GM23338 (cell line): ENCODE data around the gene MEF2A. TPM values are rescaled to one million over a fixed set of nuclear protein-coding genes. Genes with fewer than 3 reads are reported as not detected.

Source experiments
- ATAC-seq: fragments of 200-7000 bp; cut with Tn5 transposase; 3 replicates; pipeline ENCODE4 v1.9.1; 2020
- DNase-seq: peaks from one replicate; pipeline ENCODE4 v3.0.0-alpha.2; 2015; ENCODE audit warnings: low spot score
- H2AFZ ChIP-seq: fragments of 200-600 bp; sonication (generic); 2 replicates; pipeline ENCODE4 v1.8.0; 2016; ENCODE audit warnings: antibody characterized with exemption, mild to moderate bottlenecking, moderate library complexity
- H3F3A ChIP-seq: fragments of 200-600 bp; sonication (generic); replicated peaks from 2 replicates; pipeline ENCODE4 v1.8.0; 2017; ENCODE audit warnings: antibody characterized with exemption, mixed run types, low read depth
- H3K27ac ChIP-seq: fragments of 200-600 bp; sonication (generic); 2 replicates; pipeline ENCODE4 v1.6.1; 2016; ENCODE audit warnings: low read depth
- H3K27me3 ChIP-seq: fragments of 200-600 bp; sonication (generic); 2 replicates; pipeline ENCODE4 v1.8.0; 2016; ENCODE audit warnings: mild to moderate bottlenecking, mixed run types, moderate library complexity; ENCODE audit not compliant: insufficient read depth
- H3K36me3 ChIP-seq: fragments of 200-600 bp; sonication (generic); 2 replicates; pipeline ENCODE4 v1.8.0; 2016; ENCODE audit warnings: mild to moderate bottlenecking; ENCODE audit not compliant: insufficient read depth
- H3K4me1 ChIP-seq: fragments of 200-600 bp; sonication (generic); 2 replicates; pipeline ENCODE4 v1.8.0; 2016; ENCODE audit warnings: mild to moderate bottlenecking, moderate library complexity; ENCODE audit not compliant: insufficient read depth
- H3K4me2 ChIP-seq: fragments of 200-600 bp; sonication (generic); 2 replicates; pipeline ENCODE4 v1.7.1; 2017; ENCODE audit warnings: mixed run types
- H3K4me3 ChIP-seq: fragments of 200-600 bp; sonication (generic); 2 replicates; pipeline ENCODE4 v1.6.1; 2016; ENCODE audit warnings: mixed run types
- H3K79me2 ChIP-seq: fragments of 200-600 bp; sonication (generic); replicated peaks from 2 replicates; pipeline ENCODE4 v1.8.0; 2017; ENCODE audit warnings: mild to moderate bottlenecking; ENCODE audit not compliant: insufficient read depth
- H3K9me2 ChIP-seq: fragments of 200-600 bp; sonication (generic); 2 replicates; pipeline ENCODE4 v1.8.0; 2017; ENCODE audit not compliant: insufficient read depth
- H4K20me1 ChIP-seq: fragments of 200-600 bp; sonication (generic); replicated peaks from 2 replicates; pipeline ENCODE4 v1.8.0; 2017; ENCODE audit warnings: mild to moderate bottlenecking; ENCODE audit not compliant: insufficient read depth
- H3K27ac Mint-ChIP-seq: 2 replicates; pipeline ENCODE4 v1.8.0; 2020; ENCODE audit warnings: inconsistent platforms, mild to moderate bottlenecking, moderate library complexity, mixed read lengths
- H3K27me3 Mint-ChIP-seq: 3 replicates; pipeline ENCODE4 v1.8.0; 2022; ENCODE audit warnings: low read depth, mild to moderate bottlenecking, moderate library complexity, mixed read lengths, inconsistent platforms; ENCODE audit not compliant: insufficient read depth, poor library complexity
- H3K36me3 Mint-ChIP-seq: 3 replicates; pipeline ENCODE4 v1.8.0; 2021; ENCODE audit warnings: low read depth, mild to moderate bottlenecking, inconsistent platforms, moderate library complexity, mixed read lengths
- H3K4me1 Mint-ChIP-seq: 3 replicates; pipeline ENCODE4 v1.8.0; 2020; ENCODE audit warnings: mild to moderate bottlenecking, inconsistent platforms, mixed read lengths
- H3K4me3 Mint-ChIP-seq: 3 replicates; pipeline ENCODE4 v1.8.0; 2021; ENCODE audit warnings: moderate library complexity, mild to moderate bottlenecking, inconsistent platforms, mixed read lengths
- H3K9me3 Mint-ChIP-seq: 3 replicates; pipeline ENCODE4 v1.8.0; 2020; ENCODE audit warnings: moderate library complexity, mild to moderate bottlenecking, inconsistent platforms, mixed read lengths
- CREB1 ChIP-seq: fragments of 250-450 bp; sonication (Bioruptor Pico); IDR thresholded peaks from 2 replicates; pipeline ENCODE4 v1.5.0; 2020; ENCODE audit warnings: low read depth, mild to moderate bottlenecking, moderate library complexity
- EZH2 ChIP-seq: fragments of 200-600 bp; sonication (generic); IDR thresholded peaks from one replicate; pipeline ENCODE4 v1.8.0; 2017; ENCODE audit warnings: antibody characterized with exemption, mild to moderate bottlenecking, low read depth; ENCODE audit not compliant: unreplicated experiment
- EZH2phosphoT487 ChIP-seq: fragments of 200-600 bp; sonication (generic); IDR thresholded peaks from one replicate; pipeline ENCODE4 v1.8.1; 2018; ENCODE audit warnings: antibody characterized with exemption; ENCODE audit not compliant: unreplicated experiment
- JUNB ChIP-seq: IDR thresholded peaks from one replicate; pipeline ENCODE4 v1.6.1; 2016; ENCODE audit warnings: antibody characterized with exemption; ENCODE audit not compliant: unreplicated experiment
- NANOG ChIP-seq: IDR thresholded peaks from 2 replicates; pipeline ENCODE4 v1.6.1; 2016; ENCODE audit warnings: antibody characterized with exemption, borderline replicate concordance
- POLR2AphosphoS5 ChIP-seq: IDR thresholded peaks from 2 replicates; pipeline ENCODE4 v1.6.1; 2016; ENCODE audit warnings: antibody characterized with exemption, low read depth
- ZNF114 ChIP-seq: fragments of 250-450 bp; sonication (Bioruptor Pico); IDR thresholded peaks from 2 replicates; pipeline ENCODE4 v1.5.0; 2020; ENCODE audit warnings: mild to moderate bottlenecking, moderate library complexity
- ZNF331 ChIP-seq: fragments of 250-450 bp; sonication (Bioruptor Pico); IDR thresholded peaks from 2 replicates; pipeline ENCODE4 v1.5.0; 2020; ENCODE audit warnings: low read depth, mild to moderate bottlenecking, moderate library complexity
- polyA plus RNA-seq: library from polyadenylated mRNA; unstranded; fragments of >200 nt; fragmentation: Nextera tagmentation; extraction: Ambion mirVana; gene quantifications from 2 replicates; pipeline ENCODE4 v1.2.1, GENCODE V29; 2016
- total RNA-seq: library from RNA; depleted of rRNA; stranded (reverse); fragments of >200 nt; shearing (Covaris generic); gene quantifications from 2 replicates; pipeline ENCODE4 v1.2.3, GENCODE V29; 2014
- TF ChIP-seq, protein P1 (sequence below): IDR thresholded peaks from 2 replicates; pipeline ENCODE4 v1.6.1; 2016; ENCODE audit warnings: antibody characterized with exemption
- TF ChIP-seq, protein P2 (sequence below): IDR thresholded peaks from one replicate; pipeline ENCODE4 v1.6.1; 2018; ENCODE audit warnings: antibody characterized with exemption; ENCODE audit not compliant: unreplicated experiment
- TF ChIP-seq, protein P3 (sequence below), 2 experiments: fragments of 200-600 bp in 1 of 2; sonication (generic) in 1 of 2; conservative IDR thresholded peaks; 2 replicates each; pipeline versions ENCODE4 v1.5.1 to v1.6.1; 2016 to 2017; ENCODE audit warnings: antibody characterized with exemption in 2 of 2, low read depth in 2 of 2, mild to moderate bottlenecking in 2 of 2, moderate library complexity in 1 of 2

MEF2A gene
- total and polyA plus RNA-seq, 2 experiments from 2014 or later, result 20.3 to 42.3 TPM

DNA sequence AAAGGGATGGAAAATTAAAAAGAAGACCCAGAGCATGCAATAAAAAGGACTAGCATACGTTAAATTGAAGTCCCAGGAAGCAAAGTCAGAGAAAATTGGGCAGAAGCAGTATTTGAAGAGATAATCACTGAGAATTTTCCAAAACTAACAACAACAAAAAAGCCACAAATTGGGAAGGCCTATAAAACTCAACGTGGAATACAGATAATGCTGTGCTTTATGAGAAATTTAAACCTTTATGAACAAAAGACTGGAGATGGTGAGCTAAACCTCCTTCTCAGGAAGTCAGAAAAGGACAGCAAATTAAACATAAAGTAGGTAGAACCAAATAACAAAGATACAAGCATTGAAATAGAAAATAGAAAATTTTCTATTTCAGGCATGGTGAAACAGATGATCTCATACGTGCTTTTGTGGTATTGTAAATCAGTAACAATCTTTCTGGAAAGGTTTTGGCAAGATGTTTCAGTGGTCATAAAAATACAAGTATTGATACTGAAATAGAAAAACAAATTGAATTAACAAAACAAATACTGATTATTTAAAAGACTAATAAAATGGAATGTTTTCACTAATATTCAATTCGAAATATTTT, 111.9 kb downstream of the MEF2A start:
- no peaks in the 10 kb centered on the region for H3K9me3 Mint-ChIP-seq
- peaks cover 2% of the 10 kb centered on the region for H3K27me3 Mint-ChIP-seq
- no peak overlapping the region for H2AFZ ChIP-seq
- no peaks in the 10 kb centered on the region for H3K9me2 ChIP-seq
- H3K4me1 ChIP-seq, result no peaks in the 10 kb centered on the region
- no peak for ATAC-seq
- 0 out of 2 replicates have a peak, but pooled peaks cover 4% of the 10 kb centered on the region for H4K20me1 ChIP-seq
- no peaks in the 10 kb centered on the region for H3F3A ChIP-seq
- no peak overlapping the region for H3K4me3 ChIP-seq
- no peaks in the 10 kb centered on the region for H3K27me3 ChIP-seq
- no peak overlapping the region for H3K4me2 ChIP-seq
- no peak for TF ChIP-seq POLR2AphosphoS5
- TF ChIP-seq NANOG, result no peak
- TF ChIP-seq EZH2, result no peak
- peaks cover 9% of the 10 kb centered on the region; the same call in 1 of the 2 replicates for H3K36me3 ChIP-seq
- H3K27ac ChIP-seq, result no peak overlapping the region
- no peak overlapping the region for H3K4me3 Mint-ChIP-seq
- DNase-seq, result no peak
- no peaks in the 10 kb centered on the region for H3K4me1 Mint-ChIP-seq
- H3K79me2 ChIP-seq, result no peaks in the 10 kb centered on the region
- peaks cover 19% of the 10 kb centered on the region for H3K36me3 Mint-ChIP-seq
- H3K27ac Mint-ChIP-seq, result no peak overlapping the region

DNA sequence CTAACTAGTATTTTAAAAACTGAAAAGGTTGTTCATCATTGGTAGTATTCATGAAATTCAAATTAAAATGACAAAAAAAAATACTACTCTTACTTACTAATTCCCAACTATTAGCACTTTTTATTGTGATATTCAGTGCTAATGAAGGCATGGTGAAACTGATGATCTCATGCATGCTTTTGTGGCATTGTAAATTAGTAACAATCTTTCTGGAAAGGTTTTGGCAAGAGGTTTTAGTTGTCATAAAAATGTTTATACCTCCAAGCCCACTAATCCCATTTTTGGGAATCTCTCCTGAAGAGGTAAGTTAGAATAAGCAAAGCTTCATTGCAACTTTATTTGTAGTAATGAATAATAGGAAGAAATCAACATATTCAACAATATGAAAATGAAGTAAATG, 114.5 kb downstream of the MEF2A start:
- H3K27ac ChIP-seq, result no peak overlapping the region
- Mint-ChIP-seq H3K4me1 (no peaks in the 10 kb centered on the region), H3K27me3 (peaks cover 2% of the 10 kb centered on the region), H3K36me3 (peaks cover 31% of the 10 kb centered on the region), H3K27ac (no peak overlapping the region), H3K9me3 (no peaks in the 10 kb centered on the region), H3K4me3 (no peak overlapping the region)
- 0 out of 2 replicates have a peak, but pooled peaks cover 4% of the 10 kb centered on the region for H4K20me1 ChIP-seq
- H3K9me2 ChIP-seq, result no peaks in the 10 kb centered on the region
- no peak overlapping the region for H2AFZ ChIP-seq
- TF ChIP-seq JUNB, result no peak
- TF ChIP-seq, protein P1, sequence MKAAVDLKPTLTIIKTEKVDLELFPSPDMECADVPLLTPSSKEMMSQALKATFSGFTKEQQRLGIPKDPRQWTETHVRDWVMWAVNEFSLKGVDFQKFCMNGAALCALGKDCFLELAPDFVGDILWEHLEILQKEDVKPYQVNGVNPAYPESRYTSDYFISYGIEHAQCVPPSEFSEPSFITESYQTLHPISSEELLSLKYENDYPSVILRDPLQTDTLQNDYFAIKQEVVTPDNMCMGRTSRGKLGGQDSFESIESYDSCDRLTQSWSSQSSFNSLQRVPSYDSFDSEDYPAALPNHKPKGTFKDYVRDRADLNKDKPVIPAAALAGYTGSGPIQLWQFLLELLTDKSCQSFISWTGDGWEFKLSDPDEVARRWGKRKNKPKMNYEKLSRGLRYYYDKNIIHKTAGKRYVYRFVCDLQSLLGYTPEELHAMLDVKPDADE, result no peak
- TF ChIP-seq ZNF331 (CRISPR knock-in tag), result no peak
- TF ChIP-seq EZH2, result no peak
- TF ChIP-seq, protein P2, sequence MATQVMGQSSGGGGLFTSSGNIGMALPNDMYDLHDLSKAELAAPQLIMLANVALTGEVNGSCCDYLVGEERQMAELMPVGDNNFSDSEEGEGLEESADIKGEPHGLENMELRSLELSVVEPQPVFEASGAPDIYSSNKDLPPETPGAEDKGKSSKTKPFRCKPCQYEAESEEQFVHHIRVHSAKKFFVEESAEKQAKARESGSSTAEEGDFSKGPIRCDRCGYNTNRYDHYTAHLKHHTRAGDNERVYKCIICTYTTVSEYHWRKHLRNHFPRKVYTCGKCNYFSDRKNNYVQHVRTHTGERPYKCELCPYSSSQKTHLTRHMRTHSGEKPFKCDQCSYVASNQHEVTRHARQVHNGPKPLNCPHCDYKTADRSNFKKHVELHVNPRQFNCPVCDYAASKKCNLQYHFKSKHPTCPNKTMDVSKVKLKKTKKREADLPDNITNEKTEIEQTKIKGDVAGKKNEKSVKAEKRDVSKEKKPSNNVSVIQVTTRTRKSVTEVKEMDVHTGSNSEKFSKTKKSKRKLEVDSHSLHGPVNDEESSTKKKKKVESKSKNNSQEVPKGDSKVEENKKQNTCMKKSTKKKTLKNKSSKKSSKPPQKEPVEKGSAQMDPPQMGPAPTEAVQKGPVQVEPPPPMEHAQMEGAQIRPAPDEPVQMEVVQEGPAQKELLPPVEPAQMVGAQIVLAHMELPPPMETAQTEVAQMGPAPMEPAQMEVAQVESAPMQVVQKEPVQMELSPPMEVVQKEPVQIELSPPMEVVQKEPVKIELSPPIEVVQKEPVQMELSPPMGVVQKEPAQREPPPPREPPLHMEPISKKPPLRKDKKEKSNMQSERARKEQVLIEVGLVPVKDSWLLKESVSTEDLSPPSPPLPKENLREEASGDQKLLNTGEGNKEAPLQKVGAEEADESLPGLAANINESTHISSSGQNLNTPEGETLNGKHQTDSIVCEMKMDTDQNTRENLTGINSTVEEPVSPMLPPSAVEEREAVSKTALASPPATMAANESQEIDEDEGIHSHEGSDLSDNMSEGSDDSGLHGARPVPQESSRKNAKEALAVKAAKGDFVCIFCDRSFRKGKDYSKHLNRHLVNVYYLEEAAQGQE, result no peak
- TF ChIP-seq, protein P3, sequence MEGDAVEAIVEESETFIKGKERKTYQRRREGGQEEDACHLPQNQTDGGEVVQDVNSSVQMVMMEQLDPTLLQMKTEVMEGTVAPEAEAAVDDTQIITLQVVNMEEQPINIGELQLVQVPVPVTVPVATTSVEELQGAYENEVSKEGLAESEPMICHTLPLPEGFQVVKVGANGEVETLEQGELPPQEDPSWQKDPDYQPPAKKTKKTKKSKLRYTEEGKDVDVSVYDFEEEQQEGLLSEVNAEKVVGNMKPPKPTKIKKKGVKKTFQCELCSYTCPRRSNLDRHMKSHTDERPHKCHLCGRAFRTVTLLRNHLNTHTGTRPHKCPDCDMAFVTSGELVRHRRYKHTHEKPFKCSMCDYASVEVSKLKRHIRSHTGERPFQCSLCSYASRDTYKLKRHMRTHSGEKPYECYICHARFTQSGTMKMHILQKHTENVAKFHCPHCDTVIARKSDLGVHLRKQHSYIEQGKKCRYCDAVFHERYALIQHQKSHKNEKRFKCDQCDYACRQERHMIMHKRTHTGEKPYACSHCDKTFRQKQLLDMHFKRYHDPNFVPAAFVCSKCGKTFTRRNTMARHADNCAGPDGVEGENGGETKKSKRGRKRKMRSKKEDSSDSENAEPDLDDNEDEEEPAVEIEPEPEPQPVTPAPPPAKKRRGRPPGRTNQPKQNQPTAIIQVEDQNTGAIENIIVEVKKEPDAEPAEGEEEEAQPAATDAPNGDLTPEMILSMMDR (conservative IDR thresholded peaks at IDR 0.05; ENCODE audit: low read depth in 2 of 2), result no peak
- TF ChIP-seq NANOG, result no peak
- TF ChIP-seq EZH2phosphoT487, result no peak
- TF ChIP-seq POLR2AphosphoS5, result no peak
- no peak for TF ChIP-seq ZNF114 (CRISPR knock-in tag)
- no peak for TF ChIP-seq CREB1 (CRISPR knock-in tag)
- no peaks in the 10 kb centered on the region for H3F3A ChIP-seq
- ATAC-seq, result no peak
- H3K27me3 ChIP-seq, result no peaks in the 10 kb centered on the region
- H3K4me1 ChIP-seq, result no peaks in the 10 kb centered on the region
- DNase-seq, result no peak
- H3K4me2 ChIP-seq, result no peak overlapping the region
- H3K36me3 ChIP-seq, result peaks cover 8% of the 10 kb centered on the region; the same call in 1 of the 2 replicates
- H3K79me2 ChIP-seq, result 0 out of 2 replicates have a peak, but pooled peaks cover 4% of the 10 kb centered on the region
- no peak overlapping the region for H3K4me3 ChIP-seq
